Suprapubic skin (tissue), 4 donors: Measurements from ENCODE around the gene RALGAPA2.

ENCODE experiments used
- CTCF ChIP-seq, 2 donors: fragments of 200-600 bp in 1 of 2; fragments of 450-650 bp in 1 of 2; sonication (generic) in 1 of 2; IDR thresholded peaks; one replicate each; pipeline ENCODE4 v1.5.1; 2016 to 2019; ENCODE audit warnings: antibody characterized with exemption in 2 of 2, mild to moderate bottlenecking in 1 of 2, moderate library complexity in 1 of 2
- EP300 ChIP-seq: sonication (generic); formaldehyde crosslinking; IDR thresholded peaks from one replicate; pipeline ENCODE4 v1.6.1; 2017; ENCODE audit warnings: antibody characterized with exemption
- POLR2A ChIP-seq, 2 donors: fragments of 450-650 bp; IDR thresholded peaks; one replicate each; pipeline ENCODE4 v1.6.1; 2017; ENCODE audit warnings: antibody characterized with exemption in 2 of 2, mild to moderate bottlenecking in 2 of 2, moderate library complexity in 2 of 2
- POLR2AphosphoS5 ChIP-seq, 3 donors: sonication (generic); formaldehyde crosslinking; IDR thresholded peaks; one replicate each; pipeline ENCODE4 v1.6.1; 2017; ENCODE audit warnings: antibody characterized with exemption in 3 of 3

GRCh38 chr20:20685635-20686034 lies 26.8 kb downstream of the RALGAPA2 start:
- TF ChIP-seq CTCF (IDR thresholded peaks at IDR 0.05) (no peak), EP300 (no peak), POLR2A (IDR thresholded peaks at IDR 0.05) (no peak), POLR2AphosphoS5 (IDR thresholded peaks at IDR 0.05) (no peak)
